MM.1S (cell line): ENCODE measurements around the gene IL2RA.

Source experiments
- EZH2 ChIP-seq: fragments of 300-600 bp; sonication (generic); optimal IDR thresholded peaks from 2 replicates; pipeline ENCODE3; 2017; ENCODE audit warnings: low read depth, mild to moderate bottlenecking, antibody characterized with exemption, low read length, mixed read lengths
- EZH2phosphoT487 ChIP-seq: fragments of 300-600 bp; sonication (generic); IDR thresholded peaks from 2 replicates; pipeline ENCODE4 v1.6.1; 2018; ENCODE audit warnings: antibody characterized with exemption, low read length
- TF ChIP-seq, protein P1 (sequence below): fragments of 300-600 bp; sonication (generic); IDR thresholded peaks from 2 replicates; pipeline ENCODE4 v1.5.1; 2016; ENCODE audit warnings: antibody characterized with exemption, low read length, mixed read lengths

DNA sequence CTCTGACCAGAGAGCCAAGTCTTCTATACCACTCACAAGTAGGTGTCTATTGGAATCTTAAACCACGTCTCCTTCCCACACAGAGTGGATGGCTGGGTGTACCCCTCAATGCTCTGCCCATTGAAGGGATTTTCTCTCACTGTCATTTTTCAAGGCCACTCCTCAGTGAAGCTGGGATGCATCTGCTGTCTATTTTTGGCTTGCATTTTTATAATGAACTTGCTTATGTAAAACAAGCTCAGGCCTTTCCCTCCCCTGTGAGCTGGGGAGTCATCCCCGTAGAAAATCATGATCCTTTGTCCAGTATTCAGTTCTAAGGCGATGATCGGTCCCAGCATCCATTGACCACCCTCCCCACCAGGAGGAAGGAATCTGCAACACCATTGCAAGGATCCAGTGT lies 16.9 kb upstream of the IL2RA start:
- TF ChIP-seq EZH2 (no peak), EZH2phosphoT487 (no peak)
- TF ChIP-seq, protein P1, sequence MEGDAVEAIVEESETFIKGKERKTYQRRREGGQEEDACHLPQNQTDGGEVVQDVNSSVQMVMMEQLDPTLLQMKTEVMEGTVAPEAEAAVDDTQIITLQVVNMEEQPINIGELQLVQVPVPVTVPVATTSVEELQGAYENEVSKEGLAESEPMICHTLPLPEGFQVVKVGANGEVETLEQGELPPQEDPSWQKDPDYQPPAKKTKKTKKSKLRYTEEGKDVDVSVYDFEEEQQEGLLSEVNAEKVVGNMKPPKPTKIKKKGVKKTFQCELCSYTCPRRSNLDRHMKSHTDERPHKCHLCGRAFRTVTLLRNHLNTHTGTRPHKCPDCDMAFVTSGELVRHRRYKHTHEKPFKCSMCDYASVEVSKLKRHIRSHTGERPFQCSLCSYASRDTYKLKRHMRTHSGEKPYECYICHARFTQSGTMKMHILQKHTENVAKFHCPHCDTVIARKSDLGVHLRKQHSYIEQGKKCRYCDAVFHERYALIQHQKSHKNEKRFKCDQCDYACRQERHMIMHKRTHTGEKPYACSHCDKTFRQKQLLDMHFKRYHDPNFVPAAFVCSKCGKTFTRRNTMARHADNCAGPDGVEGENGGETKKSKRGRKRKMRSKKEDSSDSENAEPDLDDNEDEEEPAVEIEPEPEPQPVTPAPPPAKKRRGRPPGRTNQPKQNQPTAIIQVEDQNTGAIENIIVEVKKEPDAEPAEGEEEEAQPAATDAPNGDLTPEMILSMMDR = no peak
